ENCODE results near the gene LDB2. TPM values are rescaled to one million over a fixed set of nuclear protein-coding genes. Genes with fewer than 3 reads are reported as not detected.
"Not testable (repeated sequence)": the region's sequence is repeated elsewhere in the genome, so short reads cannot be mapped to it uniquely, and the experiment has no call there.

LDB2 gene
- total RNA-seq (2014; rRNA removed; shearing (Covaris generic); ENCODE audit: low replicate concordance), result not detected in 2 replicates

DNA sequence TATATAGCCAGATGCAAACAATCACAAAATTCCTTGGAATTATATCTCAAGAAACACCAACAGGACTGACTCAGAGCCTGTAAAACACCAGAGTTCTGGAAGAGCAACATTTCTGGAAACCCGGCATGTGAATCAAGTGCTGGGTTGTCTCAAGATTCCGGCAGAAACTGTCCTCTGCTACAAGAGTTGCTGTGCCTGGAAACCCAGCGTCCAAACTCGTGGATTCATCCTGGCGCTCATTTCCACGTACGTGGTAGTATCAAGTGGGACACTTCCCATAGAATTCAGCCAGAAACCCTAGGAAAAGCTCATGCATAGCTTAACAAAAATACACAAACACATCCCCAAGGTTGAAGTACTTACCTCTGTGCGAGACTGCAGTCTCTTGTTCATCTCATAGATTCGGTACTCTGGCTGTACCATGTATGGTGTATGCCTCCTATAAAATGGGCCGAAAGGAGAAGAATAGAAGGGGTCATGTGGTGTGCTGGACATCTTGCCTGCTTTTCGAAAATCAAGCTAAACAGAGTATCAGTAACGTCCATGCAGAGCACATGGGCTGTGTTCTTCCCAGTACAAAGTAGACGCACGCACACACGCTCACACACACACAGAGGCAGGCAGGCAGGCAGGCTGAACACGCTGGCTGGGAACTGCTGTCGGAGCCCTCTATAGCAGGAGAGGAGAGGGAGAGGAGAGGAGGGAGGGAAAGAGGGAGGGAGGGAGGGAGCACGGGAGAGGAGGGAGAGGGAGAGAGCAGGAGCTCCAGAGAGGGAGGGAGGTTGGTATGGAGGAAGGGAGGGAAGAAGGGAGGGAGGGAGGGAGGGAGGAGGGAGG is at the start of gene LDB2:
TSS of gene LDB2 (minus strand) at position 655 of the 837 bp plus-strand sequence.
- Histone ChIP-seq H2AFZ (ENCODE audit: low read length) (no peak within 1 kb of the TSS), H3K4me1 (ENCODE audit: low read length) (no peaks in the 10 kb centered on the region), H3K9me3 (ENCODE audit: low read length) (no peaks in the 10 kb centered on the region), H3K27me3 (ENCODE audit: low read length) (no peaks in the 10 kb centered on the region), H3K9me2 (replicated peaks; ENCODE audit: insufficient read depth, low read length) (no peaks in the 10 kb centered on the region), H3K79me2 (ENCODE audit: low read length) (no peaks in the 10 kb centered on the region), H4K20me1 (ENCODE audit: insufficient read depth, low read depth, low read length) (no peaks in the 10 kb centered on the region), H3K4me2 (ENCODE audit: low read depth, low read length, poor library complexity, severe bottlenecking) (no peak within 1 kb of the TSS), H3K4me3 (ENCODE audit: low read length) (no peak within 1 kb of the TSS), H3K27ac (ENCODE audit: low read length) (no peak within 1 kb of the TSS), H3K36me3 (ENCODE audit: insufficient read depth, low read length) (no peaks in the 10 kb centered on the region), H3K9ac (ENCODE audit: low read length) (no peak within 1 kb of the TSS)
- no peak for DNase-seq

DNA sequence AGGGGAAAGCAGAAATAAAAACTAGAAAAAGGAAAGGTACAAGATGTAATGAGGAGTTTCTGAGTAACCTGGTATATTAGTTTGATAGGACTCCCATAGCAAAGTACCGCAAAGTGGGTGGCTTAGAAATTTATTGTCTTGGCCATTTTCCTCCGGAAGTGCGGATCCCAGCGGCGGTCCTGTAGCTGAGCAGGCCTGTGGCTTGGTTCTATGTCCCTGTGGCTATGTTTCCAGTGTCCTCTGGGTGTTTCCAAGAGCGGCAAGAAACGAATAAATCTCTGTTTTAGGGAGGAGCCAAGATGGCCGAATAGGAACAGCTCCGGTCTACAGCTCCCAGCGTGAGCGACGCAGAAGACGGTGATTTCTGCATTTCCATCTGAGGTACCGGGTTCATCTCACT is 44.0 kb upstream of the LDB2 start:
- no peaks in the 10 kb centered on the region for H3K36me3 ChIP-seq (ENCODE audit: insufficient read depth, low read length)
- H3K9ac ChIP-seq (ENCODE audit: low read length), result no peak overlapping the region
- H3K27me3 ChIP-seq (ENCODE audit: low read length), result no peaks in the 10 kb centered on the region
- H3K9me3 ChIP-seq (ENCODE audit: low read length), result no peaks in the 10 kb centered on the region
- no peaks in the 10 kb centered on the region for H3K79me2 ChIP-seq (ENCODE audit: low read length)
- H2AFZ ChIP-seq (ENCODE audit: low read length), result no peak overlapping the region
- H3K4me3 ChIP-seq (ENCODE audit: low read length), result no peak overlapping the region
- H3K9me2 ChIP-seq (replicated peaks; ENCODE audit: insufficient read depth, low read length), result no peaks in the 10 kb centered on the region
- H3K4me1 ChIP-seq (ENCODE audit: low read length), result no peaks in the 10 kb centered on the region
- no peak for DNase-seq
- no peaks in the 10 kb centered on the region for H4K20me1 ChIP-seq (ENCODE audit: insufficient read depth, low read depth, low read length)
- H3K27ac ChIP-seq (ENCODE audit: low read length), result no peak overlapping the region
- H3K4me2 ChIP-seq (ENCODE audit: low read depth, low read length, poor library complexity, severe bottlenecking), result no peak overlapping the region

DNA sequence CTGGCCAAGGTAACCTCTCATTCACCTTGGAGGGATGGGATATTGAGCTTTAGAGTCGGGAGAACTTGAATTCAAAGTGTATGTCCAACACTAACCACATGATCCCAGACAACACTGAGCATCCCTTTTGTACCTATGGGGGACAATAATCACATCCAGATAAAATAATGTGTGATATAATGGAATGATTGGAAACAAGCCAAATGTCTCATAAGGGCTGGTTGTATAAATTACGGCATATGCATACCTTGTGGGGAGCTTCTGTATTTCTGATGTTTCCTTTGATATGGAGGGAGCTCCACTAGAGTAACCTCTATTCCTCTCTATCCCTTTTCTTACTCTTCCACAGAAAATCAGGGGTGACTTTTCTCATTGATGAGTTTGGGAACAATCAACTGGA is 40.7 kb upstream of the LDB2 start:
- Histone ChIP-seq H3K4me1 (ENCODE audit: low read length) (no peaks in the 10 kb centered on the region), H3K4me3 (ENCODE audit: low read length) (no peak overlapping the region), H3K9ac (ENCODE audit: low read length) (no peak overlapping the region), H3K9me2 (replicated peaks; ENCODE audit: insufficient read depth, low read length) (no peaks in the 10 kb centered on the region), H3K4me2 (ENCODE audit: low read depth, low read length, poor library complexity, severe bottlenecking) (no peak overlapping the region), H3K79me2 (ENCODE audit: low read length) (no peaks in the 10 kb centered on the region), H3K36me3 (ENCODE audit: insufficient read depth, low read length) (no peaks in the 10 kb centered on the region), H2AFZ (ENCODE audit: low read length) (no peak overlapping the region), H4K20me1 (ENCODE audit: insufficient read depth, low read depth, low read length) (no peaks in the 10 kb centered on the region), H3K27ac (ENCODE audit: low read length) (no peak overlapping the region), H3K9me3 (ENCODE audit: low read length) (no peaks in the 10 kb centered on the region), H3K27me3 (ENCODE audit: low read length) (no peaks in the 10 kb centered on the region)
- DNase-seq, result no peak

- Histone ChIP-seq H3K4me3 (ENCODE audit: low read length) (no peak overlapping the region), H3K27ac (ENCODE audit: low read length) (no peak overlapping the region), H3K9ac (ENCODE audit: low read length) (no peak overlapping the region), H3K9me2 (replicated peaks; ENCODE audit: insufficient read depth, low read length) (no peaks in the 10 kb centered on the region), H3K4me1 (ENCODE audit: low read length) (no peaks in the 10 kb centered on the region), H3K79me2 (ENCODE audit: low read length) (no peaks in the 10 kb centered on the region), H3K4me2 (ENCODE audit: low read depth, low read length, poor library complexity, severe bottlenecking) (no peak overlapping the region), H2AFZ (ENCODE audit: low read length) (no peak overlapping the region), H3K36me3 (ENCODE audit: insufficient read depth, low read length) (no peaks in the 10 kb centered on the region), H3K27me3 (ENCODE audit: low read length) (no peaks in the 10 kb centered on the region), H4K20me1 (ENCODE audit: insufficient read depth, low read depth, low read length) (no peaks in the 10 kb centered on the region), H3K9me3 (ENCODE audit: low read length) (no peaks in the 10 kb centered on the region)
- DNase-seq, result no peak
Measured at GRCh38 chr4:16938512-16939040, 40.1 kb upstream of the LDB2 start.

DNA sequence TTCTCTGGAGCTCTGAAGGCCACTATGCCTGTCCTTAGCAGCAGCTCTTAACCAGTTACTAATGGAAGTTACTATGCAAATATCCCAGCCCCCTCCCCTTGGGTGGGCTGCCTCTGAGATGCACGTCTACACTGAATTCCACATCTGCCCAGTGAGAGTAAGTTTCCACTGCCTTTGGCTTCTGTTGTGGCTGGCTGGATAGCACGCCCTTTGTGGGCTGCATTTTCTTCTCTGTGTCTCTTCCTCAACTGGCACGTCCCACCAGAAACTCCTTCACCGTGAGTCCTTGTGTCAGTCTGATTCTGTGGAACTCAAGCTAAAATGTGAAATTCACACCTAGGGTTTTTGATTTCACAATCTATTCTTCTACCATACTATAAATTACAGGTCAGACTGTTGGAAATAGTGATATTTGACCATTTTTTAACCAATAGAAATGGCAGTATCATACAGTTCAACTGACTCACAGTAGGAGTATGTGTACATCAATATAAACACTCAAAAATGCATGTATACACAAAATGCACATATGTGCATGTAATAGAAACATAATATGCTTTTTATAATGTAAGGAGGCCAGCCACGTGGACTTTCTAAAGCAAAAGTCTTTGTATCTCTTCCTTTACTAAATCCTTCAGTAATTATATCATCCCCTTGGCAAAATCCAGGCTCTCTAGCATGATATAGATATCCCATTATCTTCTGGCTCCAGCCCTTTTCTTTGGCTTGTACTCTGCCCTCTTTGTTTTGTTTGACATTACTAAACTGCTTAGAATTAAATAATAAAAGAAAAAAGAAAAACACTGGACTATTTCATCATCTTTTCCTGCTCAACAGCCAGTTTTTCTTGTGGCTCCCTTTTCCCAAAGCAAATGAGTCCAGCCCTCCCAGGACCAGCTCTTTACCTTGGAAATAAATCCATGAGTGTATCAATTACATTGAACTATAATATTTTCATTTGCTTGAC is 33.2 kb upstream of the LDB2 start:
- H3K79me2 ChIP-seq (ENCODE audit: low read length), result no peaks in the 10 kb centered on the region
- H3K9me2 ChIP-seq (replicated peaks; ENCODE audit: insufficient read depth, low read length), result no peaks in the 10 kb centered on the region
- DNase-seq, result no peak
- H3K9me3 ChIP-seq (ENCODE audit: low read length), result no peaks in the 10 kb centered on the region
- H3K4me3 ChIP-seq (ENCODE audit: low read length), result no peak overlapping the region
- no peaks in the 10 kb centered on the region for H3K4me1 ChIP-seq (ENCODE audit: low read length)
- H4K20me1 ChIP-seq (ENCODE audit: insufficient read depth, low read depth, low read length), result no peaks in the 10 kb centered on the region
- H3K27ac ChIP-seq (ENCODE audit: low read length), result no peak overlapping the region
- H2AFZ ChIP-seq (ENCODE audit: low read length), result no peak overlapping the region
- no peak overlapping the region for H3K4me2 ChIP-seq (ENCODE audit: low read depth, low read length, poor library complexity, severe bottlenecking)
- H3K9ac ChIP-seq (ENCODE audit: low read length), result no peak overlapping the region
- H3K36me3 ChIP-seq (ENCODE audit: insufficient read depth, low read length), result no peaks in the 10 kb centered on the region
- no peaks in the 10 kb centered on the region for H3K27me3 ChIP-seq (ENCODE audit: low read length)

DNA sequence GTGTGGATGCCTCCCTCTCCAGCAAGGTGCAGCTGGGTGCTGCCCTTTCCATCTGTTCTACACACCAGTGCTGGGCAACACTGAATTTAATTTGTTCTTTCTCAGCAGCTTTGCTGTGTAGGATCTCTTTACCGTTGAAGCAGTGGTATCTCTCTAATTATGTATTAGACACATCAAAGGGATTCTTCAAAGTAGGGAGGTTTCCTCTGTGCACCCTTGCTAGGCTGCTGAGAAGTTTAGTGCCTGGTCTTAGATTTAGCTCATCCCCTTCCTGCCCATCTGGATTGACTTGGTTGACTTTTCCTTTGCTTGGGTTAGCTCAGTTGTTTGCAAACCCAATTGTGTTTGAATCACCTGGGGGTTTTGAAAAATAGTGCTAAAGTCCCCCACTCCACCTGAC is 27.8 kb upstream of the LDB2 start:
- no peaks in the 10 kb centered on the region for H3K79me2 ChIP-seq (ENCODE audit: low read length)
- H3K9ac ChIP-seq (ENCODE audit: low read length), result no peak overlapping the region
- H3K4me2 ChIP-seq (ENCODE audit: low read depth, low read length, poor library complexity, severe bottlenecking), result no peak overlapping the region
- no peak overlapping the region for H3K4me3 ChIP-seq (ENCODE audit: low read length)
- H3K27ac ChIP-seq (ENCODE audit: low read length), result no peak overlapping the region
- H4K20me1 ChIP-seq (ENCODE audit: insufficient read depth, low read depth, low read length), result no peaks in the 10 kb centered on the region
- H3K9me2 ChIP-seq (replicated peaks; ENCODE audit: insufficient read depth, low read length), result no peaks in the 10 kb centered on the region
- no peak overlapping the region for H2AFZ ChIP-seq (ENCODE audit: low read length)
- H3K36me3 ChIP-seq (ENCODE audit: insufficient read depth, low read length), result no peaks in the 10 kb centered on the region
- no peaks in the 10 kb centered on the region for H3K27me3 ChIP-seq (ENCODE audit: low read length)
- no peaks in the 10 kb centered on the region for H3K9me3 ChIP-seq (ENCODE audit: low read length)
- no peaks in the 10 kb centered on the region for H3K4me1 ChIP-seq (ENCODE audit: low read length)
- no peak for DNase-seq

- not testable (repeated sequence) for H2AFZ ChIP-seq (ENCODE audit: low read length); H3K4me1 ChIP-seq (ENCODE audit: low read length); H3K27me3 ChIP-seq (ENCODE audit: low read length); H4K20me1 ChIP-seq (ENCODE audit: insufficient read depth, low read depth, low read length); DNase-seq; H3K9me2 ChIP-seq (replicated peaks; ENCODE audit: insufficient read depth, low read length); H3K9me3 ChIP-seq (ENCODE audit: low read length); H3K4me3 ChIP-seq (ENCODE audit: low read length); H3K9ac ChIP-seq (ENCODE audit: low read length); H3K27ac ChIP-seq (ENCODE audit: low read length); H3K4me2 ChIP-seq (ENCODE audit: low read depth, low read length, poor library complexity, severe bottlenecking); H3K36me3 ChIP-seq (ENCODE audit: insufficient read depth, low read length); H3K79me2 ChIP-seq (ENCODE audit: low read length)
Measured at GRCh38 chr4:16918716-16919115, 20.3 kb upstream of the LDB2 start.

- no peaks in the 10 kb centered on the region for H3K9me2 ChIP-seq (replicated peaks; ENCODE audit: insufficient read depth, low read length)
- no peaks in the 10 kb centered on the region for H4K20me1 ChIP-seq (ENCODE audit: insufficient read depth, low read depth, low read length)
- no peaks in the 10 kb centered on the region for H3K79me2 ChIP-seq (ENCODE audit: low read length)
- H3K9me3 ChIP-seq (ENCODE audit: low read length), result no peaks in the 10 kb centered on the region
- no peaks in the 10 kb centered on the region for H3K4me1 ChIP-seq (ENCODE audit: low read length)
- H3K4me2 ChIP-seq (ENCODE audit: low read depth, low read length, poor library complexity, severe bottlenecking), result no peak overlapping the region
- H3K27ac ChIP-seq (ENCODE audit: low read length), result no peak overlapping the region
- no peak overlapping the region for H3K4me3 ChIP-seq (ENCODE audit: low read length)
- no peak overlapping the region for H2AFZ ChIP-seq (ENCODE audit: low read length)
- DNase-seq, result peak; percentile 91
- H3K27me3 ChIP-seq (ENCODE audit: low read length), result no peaks in the 10 kb centered on the region
- no peak overlapping the region for H3K9ac ChIP-seq (ENCODE audit: low read length)
- no peaks in the 10 kb centered on the region for H3K36me3 ChIP-seq (ENCODE audit: insufficient read depth, low read length)
Measured at GRCh38 chr4:16916719-16917337, 18.4 kb upstream of the LDB2 start.
